ENCODE data around the gene ADGRG7.

Gene ADGRG7

GRCh38 chr3:100602506-100603444 lies 6.6 kb upstream of the ADGRG7 start:
- DNase-seq, result no peak

GRCh38 chr3:100603469-100603868 lies 5.9 kb upstream of the ADGRG7 start:
- no peak for DNase-seq

DNA sequence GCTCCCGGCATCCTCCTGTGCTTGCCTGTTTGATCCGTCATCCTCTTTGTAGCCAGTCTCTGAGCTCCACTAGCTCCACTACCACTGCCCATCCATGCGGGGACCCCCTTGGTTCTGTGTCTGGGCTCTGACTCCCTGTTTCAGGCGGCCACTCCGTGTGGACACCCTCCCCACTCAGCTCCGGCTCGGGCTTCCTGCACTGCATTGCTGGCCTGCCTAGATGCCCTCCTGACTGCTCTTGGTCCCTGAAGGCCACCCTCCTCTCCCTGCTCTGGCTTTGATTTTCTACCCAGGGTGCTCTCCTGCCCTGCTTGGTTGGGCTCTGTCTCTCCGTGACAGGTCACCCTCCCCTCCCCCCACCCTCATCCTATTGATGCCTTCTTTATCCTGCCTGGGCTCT lies 4.0 kb upstream of the ADGRG7 start:
- DNase-seq, result no peak

- DNase-seq, result no peak
Observed at GRCh38 chr3:100606894-100607512, 2.4 kb upstream of the ADGRG7 start.

DNA sequence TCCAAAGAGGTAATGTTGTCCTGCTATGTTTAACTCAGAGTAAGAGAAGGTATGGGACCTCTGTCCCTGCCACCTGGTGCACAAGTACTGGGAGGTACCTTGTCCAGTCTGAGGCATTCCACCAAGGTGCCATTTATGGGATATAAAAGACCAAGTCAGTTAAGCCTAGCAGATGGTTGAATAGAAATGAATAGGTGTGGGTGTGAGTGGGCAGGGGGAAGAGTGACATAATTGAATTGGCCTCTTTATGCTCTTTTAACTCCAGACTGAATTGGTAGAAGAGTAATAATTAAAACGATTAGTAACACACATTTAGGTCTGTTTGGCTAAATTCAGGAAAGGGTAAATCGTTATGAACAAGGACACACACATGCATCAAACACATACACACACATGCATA lies 562 bp downstream of the ADGRG7 start:
- DNase-seq, result no peak

DNA sequence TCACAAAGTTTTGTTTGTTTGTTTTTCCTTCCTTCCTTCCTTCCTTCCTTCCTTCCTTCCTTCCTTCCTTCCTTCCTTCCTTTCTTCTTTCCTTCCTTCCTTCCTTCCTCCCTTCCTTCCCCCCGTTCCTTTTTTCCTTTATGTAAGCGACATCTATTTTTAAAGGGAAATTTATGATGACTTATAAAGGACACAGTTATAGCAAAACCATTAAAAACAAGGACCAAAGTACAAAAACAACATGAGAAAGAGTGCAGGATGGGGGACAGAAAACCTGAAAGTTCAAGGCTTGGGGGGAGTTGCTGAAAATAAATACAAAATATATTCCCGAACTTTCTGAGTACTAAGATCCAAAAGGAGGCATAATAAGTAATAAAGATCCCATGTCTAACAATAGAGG lies 1.8 kb downstream of the ADGRG7 start:
- DNase-seq, result no peak

- DNase-seq, result no peak
Observed at GRCh38 chr3:100613721-100614390, 4.5 kb downstream of the ADGRG7 start.

- DNase-seq, result no peak
Observed at GRCh38 chr3:100614941-100615340, 5.5 kb downstream of the ADGRG7 start.

DNA sequence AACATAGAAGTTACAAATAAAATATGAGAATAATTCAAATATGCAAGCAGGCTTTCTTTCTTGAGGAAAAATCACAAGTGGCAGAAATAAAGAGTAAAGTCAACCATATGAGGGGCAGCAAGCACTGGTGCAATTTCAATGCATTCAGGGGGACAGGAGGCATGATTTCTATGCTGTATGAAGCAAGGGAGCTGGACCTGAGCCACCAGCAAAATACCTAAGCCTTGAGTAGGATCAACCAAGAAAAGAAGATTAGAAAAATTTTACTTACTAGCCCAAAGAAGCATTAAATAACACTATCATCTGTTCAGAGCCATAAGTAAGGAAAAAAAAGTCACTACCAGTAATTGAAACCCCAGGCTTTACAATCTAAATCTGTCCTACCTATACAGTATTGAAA lies 6.3 kb downstream of the ADGRG7 start:
- no peak for DNase-seq

DNA sequence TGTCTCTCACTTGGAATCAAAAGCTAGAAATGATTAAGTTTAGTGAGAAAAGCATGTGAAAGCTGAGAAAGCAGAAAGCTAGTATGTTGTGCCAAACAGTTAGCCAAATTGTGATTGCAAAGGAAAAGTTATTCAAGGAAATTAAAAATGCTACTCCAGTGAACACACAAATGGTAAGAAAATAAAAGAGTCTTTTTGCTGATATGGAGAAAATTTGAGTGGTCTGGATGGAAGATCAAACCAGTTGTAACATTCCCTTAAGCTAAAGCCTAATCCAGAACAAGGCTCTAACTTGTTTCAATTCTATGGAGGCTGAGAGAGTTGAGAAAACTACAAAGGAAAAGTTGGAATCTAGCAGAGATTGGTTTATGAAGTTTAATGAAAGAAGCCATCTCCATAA lies 11.8 kb downstream of the ADGRG7 start:
- no peak for DNase-seq

GRCh38 chr3:100627491-100627890 lies 18.1 kb downstream of the ADGRG7 start:
- no peak for DNase-seq

- DNase-seq, result no peak
Observed at GRCh38 chr3:100629421-100630127, 20.2 kb downstream of the ADGRG7 start.

- no peak for DNase-seq
Observed at GRCh38 chr3:100630664-100631063, 21.3 kb downstream of the ADGRG7 start.

DNA sequence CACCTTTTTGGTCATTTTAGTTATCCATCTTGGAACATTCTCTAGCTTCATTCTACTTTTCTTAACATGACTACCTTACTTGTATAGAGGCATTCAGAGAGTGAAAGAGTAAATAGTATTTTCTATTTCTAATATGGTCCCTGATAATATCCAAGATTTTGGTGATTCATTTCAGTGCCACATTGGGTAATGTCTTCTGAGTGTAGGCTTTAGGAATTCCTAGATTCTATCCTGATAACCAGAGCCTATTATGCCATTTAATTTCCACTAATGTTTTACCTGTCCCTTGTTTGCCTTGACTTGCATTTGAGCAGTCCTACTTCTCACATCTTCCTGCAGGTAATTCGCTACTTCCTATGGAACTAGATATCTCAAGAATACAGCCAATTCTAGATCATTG lies 21.8 kb downstream of the ADGRG7 start:
- no peak for DNase-seq

- DNase-seq, result peak; percentile 53
Observed at GRCh38 chr3:100634493-100635272, 25.3 kb downstream of the ADGRG7 start.

DNA sequence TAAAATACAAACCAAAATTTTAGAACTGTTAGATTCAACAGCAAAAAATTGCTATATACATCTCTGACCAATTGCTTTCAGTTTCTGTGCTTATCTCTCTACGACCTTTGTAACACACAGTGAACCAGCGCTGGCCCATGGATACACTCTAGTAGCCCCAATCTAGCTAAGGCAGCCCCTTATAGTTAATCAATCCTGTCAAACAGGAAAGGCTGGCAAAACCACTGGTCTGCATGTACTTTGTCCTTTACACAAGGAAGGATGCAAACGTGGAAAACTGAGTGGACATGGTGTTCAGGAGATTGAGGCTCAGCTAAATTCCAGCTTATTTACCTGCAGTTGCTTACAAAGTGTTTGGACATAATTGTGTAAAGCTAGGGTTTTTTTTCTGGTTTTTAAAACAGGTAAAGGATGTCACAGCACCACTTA lies 25.9 kb downstream of the ADGRG7 start:
- DNase-seq, result no peak

DNA sequence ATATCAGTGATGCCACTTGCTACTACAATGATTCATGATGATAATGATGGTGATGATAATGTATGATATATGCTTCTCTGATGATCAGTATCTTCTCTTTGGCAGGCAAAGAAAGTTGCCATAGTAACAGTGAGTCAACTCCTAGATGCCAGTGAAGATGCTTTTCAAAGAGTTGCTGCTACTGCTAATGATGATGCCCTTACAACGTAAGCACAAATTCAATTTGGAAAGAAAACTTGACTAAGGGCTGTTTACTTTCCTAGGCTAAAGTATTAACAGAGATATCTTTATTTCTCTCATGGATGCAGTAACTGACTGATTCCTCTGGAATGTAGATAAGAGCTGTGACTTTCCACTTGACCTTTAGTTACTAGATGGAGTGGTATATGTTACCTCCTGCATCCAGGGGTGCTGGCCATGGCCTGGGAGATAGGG lies 27.8 kb downstream of the ADGRG7 start:
- no peak for DNase-seq

GRCh38 chr3:100640633-100641032 lies 31.2 kb downstream of the ADGRG7 start:
- no peak for DNase-seq

DNA sequence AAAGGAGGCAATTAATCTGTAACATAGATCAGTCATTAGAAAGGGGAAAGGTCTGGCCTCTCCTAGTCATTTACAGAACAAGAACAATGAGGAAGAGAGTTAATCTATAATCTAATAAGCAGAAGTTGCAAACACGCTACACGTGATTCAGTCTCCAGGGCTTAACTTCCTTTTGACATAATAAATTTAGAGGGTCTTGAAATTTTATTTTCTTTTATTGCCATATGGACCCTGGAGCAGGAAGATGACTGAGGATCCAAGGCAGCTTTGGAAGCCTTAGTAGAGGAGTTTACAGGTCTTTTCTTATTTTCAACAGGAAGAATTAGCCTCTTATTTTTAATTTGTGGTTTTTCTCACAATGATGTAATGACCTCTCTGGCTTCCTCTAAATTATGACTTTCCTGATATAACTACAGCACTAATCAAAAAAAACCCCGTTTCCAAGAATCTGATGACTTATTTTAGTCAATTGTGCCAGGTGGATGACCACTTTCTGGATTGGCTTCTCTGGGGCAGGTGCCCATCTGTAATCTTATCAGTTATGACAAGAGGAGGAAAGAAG lies 32.2 kb downstream of the ADGRG7 start:
- no peak for DNase-seq

DNA sequence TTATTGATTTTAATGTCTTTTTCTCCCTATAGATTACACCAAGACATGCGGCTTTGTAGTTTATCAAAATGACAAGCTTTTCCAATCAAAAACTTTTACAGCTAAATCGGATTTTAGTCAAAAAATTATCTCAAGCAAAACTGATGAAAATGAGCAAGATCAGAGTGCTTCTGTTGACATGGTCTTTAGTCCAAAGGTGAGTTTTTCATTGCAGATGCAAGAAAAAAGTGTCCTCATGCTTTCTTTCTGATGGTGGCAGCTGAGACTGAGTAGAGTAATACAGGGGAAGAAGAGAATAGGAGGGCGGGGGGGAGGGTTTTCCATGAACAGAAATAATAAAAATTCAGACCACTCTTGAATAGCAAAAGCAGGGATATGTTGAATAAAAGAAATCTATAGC lies 36.5 kb downstream of the ADGRG7 start:
- DNase-seq, result no peak

- DNase-seq, result no peak
Observed at GRCh38 chr3:100647171-100647570, 37.8 kb downstream of the ADGRG7 start.

- DNase-seq, result no peak
Observed at GRCh38 chr3:100647657-100648056, 38.3 kb downstream of the ADGRG7 start.
